Measurements from ENCODE around the gene GNG8.

Gene GNG8

GRCh38 chr19:46635920-46636761, at the start of gene GNG8:
GNG8 (minus strand) TSS chr19:46636202; CDS start chr19:46634682, 1,520 bp downstream.
- no peak for DNase-seq (ENCODE audit: low read depth)

- no peak for DNase-seq (ENCODE audit: low read depth)
These were observed 49.2 kb upstream of the GNG8 start for GRCh38 chr19:46685189-46685588.

- DNase-seq (ENCODE audit: low read depth): peak; percentile 50
These were observed 42.2 kb upstream of the GNG8 start for GRCh38 chr19:46678110-46678732.

- no peak for DNase-seq (ENCODE audit: low read depth)
These were observed 38.6 kb upstream of the GNG8 start for GRCh38 chr19:46674416-46675178.

- no peak for DNase-seq (ENCODE audit: low read depth)
These were observed 34.8 kb upstream of the GNG8 start for GRCh38 chr19:46670813-46671212.

GRCh38 chr19:46668662-46669061, 32.7 kb upstream of the GNG8 start:
- no peak for DNase-seq (ENCODE audit: low read depth)

GRCh38 chr19:46665072-46665471, 29.1 kb upstream of the GNG8 start:
- no peak for DNase-seq (ENCODE audit: low read depth)

GRCh38 chr19:46661735-46662592, 26.0 kb upstream of the GNG8 start:
- peak; percentile 64 for DNase-seq (ENCODE audit: low read depth)

GRCh38 chr19:46661020-46661731, 25.2 kb upstream of the GNG8 start, which contains the start of gene DACT3:
DACT3 (minus strand) TSS chr19:46661182; CDS start chr19:46661064, 118 bp downstream.
- DNase-seq (ENCODE audit: low read depth): peak; percentile 100

- no peak for DNase-seq (ENCODE audit: low read depth)
These were observed 24.6 kb upstream of the GNG8 start for GRCh38 chr19:46660551-46661019.

GRCh38 chr19:46660008-46660517, 24.1 kb upstream of the GNG8 start:
- DNase-seq (ENCODE audit: low read depth): no peak

- no peak for DNase-seq (ENCODE audit: low read depth)
These were observed 23.4 kb upstream of the GNG8 start for GRCh38 chr19:46659151-46660007.

- no peak for DNase-seq (ENCODE audit: low read depth)
These were observed 20.5 kb upstream of the GNG8 start for GRCh38 chr19:46656541-46656940.

GRCh38 chr19:46654621-46655152, 18.7 kb upstream of the GNG8 start:
- no peak for DNase-seq (ENCODE audit: low read depth)

GRCh38 chr19:46650445-46650844, 14.4 kb upstream of the GNG8 start:
- no peak for DNase-seq (ENCODE audit: low read depth)

- no peak for DNase-seq (ENCODE audit: low read depth)
These were observed 13.3 kb upstream of the GNG8 start for GRCh38 chr19:46648961-46649960.

GRCh38 chr19:46648060-46648960, 12.3 kb upstream of the GNG8 start:
- no peak for DNase-seq (ENCODE audit: low read depth)

Measured in stimulated activated CD8-positive, alpha-beta memory T cell treated with anti-CD3 and anti-CD28 coated beads, Interleukin-4, amount 100 ng/mL, for 24 hours (primary cell).